Mesenteric fat pad (tissue), 1 donor: ENCODE measurements around the gene PPARA. TPM values are rescaled to one million over a fixed set of nuclear protein-coding genes. Genes with fewer than 3 reads are reported as not detected.
"Not testable (repeated sequence)": the region's sequence is repeated elsewhere in the genome, so short reads cannot be mapped to it uniquely, and the experiment has no call there.

Source experiments
- DNase-seq: peaks from one replicate; pipeline ENCODE4 v3.0.0-alpha.2; 2020; ENCODE audit warnings: low spot score
- total RNA-seq: library from RNA; stranded (reverse); fragmentation: NEBNext Ultra II Directional; extraction: Animal tissue kit (Norgen Biotek cat#: 25700); gene quantifications from one replicate; pipeline ENCODE4 v1.2.1, GENCODE V29; 2021
- donor health status: DM: yes; HTN: yes; CAD: no.

The PPARA gene
- total RNA-seq, 1 donor from 2014 or later, result 37.6 TPM

GRCh38 chr22:46125816-46126765, 24.2 kb upstream of the PPARA start:
- DNase-seq, result no peak

GRCh38 chr22:46126853-46127385, 23.4 kb upstream of the PPARA start:
- DNase-seq, result no peak

- DNase-seq, result no peak
Observed at GRCh38 chr22:46127556-46127955, 22.8 kb upstream of the PPARA start.

GRCh38 chr22:46128606-46129005, 21.7 kb upstream of the PPARA start:
- DNase-seq, result no peak

GRCh38 chr22:46129390-46130041, 20.8 kb upstream of the PPARA start:
- DNase-seq, result no peak

- DNase-seq, result no peak
Observed at GRCh38 chr22:46131151-46131587, 19.2 kb upstream of the PPARA start.

- not testable (repeated sequence) for DNase-seq
Observed at GRCh38 chr22:46132193-46132829, 18.0 kb upstream of the PPARA start.

GRCh38 chr22:46132830-46133587, 17.3 kb upstream of the PPARA start:
- DNase-seq, result no peak

- no peak for DNase-seq
Observed at GRCh38 chr22:46133588-46133855, 16.8 kb upstream of the PPARA start.

- no peak for DNase-seq
Observed at GRCh38 chr22:46134111-46134705, 16.1 kb upstream of the PPARA start.

GRCh38 chr22:46135611-46136485, 14.5 kb upstream of the PPARA start:
- DNase-seq, result no peak

- no peak for DNase-seq
Observed at GRCh38 chr22:46136486-46137217, 13.7 kb upstream of the PPARA start.

GRCh38 chr22:46137218-46137766, 13.0 kb upstream of the PPARA start:
- DNase-seq, result no peak

- no peak for DNase-seq
Observed at GRCh38 chr22:46138058-46138797, 12.1 kb upstream of the PPARA start.

- DNase-seq, result not testable (repeated sequence)
Observed at GRCh38 chr22:46139417-46139816, 10.9 kb upstream of the PPARA start.

- DNase-seq, result no peak
Observed at GRCh38 chr22:46139895-46140350, 10.4 kb upstream of the PPARA start.

GRCh38 chr22:46140989-46141928, 9.1 kb upstream of the PPARA start:
- DNase-seq, result no peak
